Measurements from ENCODE around the gene GSTK1.

The GSTK1 gene

GRCh38 chr7:143280160-143280559, 16.9 kb downstream of the GSTK1 start:
- TF ChIP-seq CTCF (IDR thresholded peaks at IDR 0.05; ENCODE audit: insufficient read depth, low read length, poor library complexity, severe bottlenecking) (no peak), EZH2phosphoT487 (conservative IDR thresholded peaks at IDR 0.05; ENCODE audit: low read length) (no peak)
- H3K9me3 ChIP-seq (ENCODE audit: insufficient read depth, low read length) = no peaks in the 10 kb centered on the region
- no peaks in the 10 kb centered on the region for H3K79me2 ChIP-seq (ENCODE audit: insufficient read depth, low read length)
- no peak overlapping the region for H2AFZ ChIP-seq (ENCODE audit: low read depth, low read length, severe bottlenecking)
- H3K4me3 ChIP-seq (ENCODE audit: insufficient read depth, low read length, poor library complexity, severe bottlenecking) = no peak overlapping the region
- H3K9me2 ChIP-seq (replicated peaks; ENCODE audit: insufficient read depth, low read length) = no peaks in the 10 kb centered on the region
- no peaks in the 10 kb centered on the region for H3K36me3 ChIP-seq (ENCODE audit: low read length)
- no peaks in the 10 kb centered on the region for H3F3A ChIP-seq (ENCODE audit: insufficient read depth)
- H4K20me1 ChIP-seq (ENCODE audit: low read depth, low read length) = no peaks in the 10 kb centered on the region
- no peak overlapping the region for H3K27ac ChIP-seq (ENCODE audit: low read depth, low read length)
- H3K4me2 ChIP-seq (ENCODE audit: low read depth, low read length, poor library complexity, severe bottlenecking) = no peak overlapping the region
- H3K27me3 ChIP-seq (ENCODE audit: low read length) = no peaks in the 10 kb centered on the region
- H3K9ac ChIP-seq (ENCODE audit: low read length) = no peak overlapping the region

- Histone ChIP-seq H3K4me2 (ENCODE audit: low read depth, low read length, poor library complexity, severe bottlenecking) (no peak overlapping the region), H3K27ac (ENCODE audit: low read depth, low read length) (no peak overlapping the region)
Measured at GRCh38 chr7:143280566-143280965, 17.3 kb downstream of the GSTK1 start.

GRCh38 chr7:143281529-143281928, 18.3 kb downstream of the GSTK1 start:
- TF ChIP-seq CTCF (IDR thresholded peaks at IDR 0.05; ENCODE audit: insufficient read depth, low read length, poor library complexity, severe bottlenecking) = no peak
- TF ChIP-seq EZH2phosphoT487 (conservative IDR thresholded peaks at IDR 0.05; ENCODE audit: low read length) = no peak
- H4K20me1 ChIP-seq (ENCODE audit: low read depth, low read length) = no peaks in the 10 kb centered on the region
- no peaks in the 10 kb centered on the region for H3K9me3 ChIP-seq (ENCODE audit: insufficient read depth, low read length)
- no peaks in the 10 kb centered on the region for H3F3A ChIP-seq (ENCODE audit: insufficient read depth)
- no peaks in the 10 kb centered on the region for H3K79me2 ChIP-seq (ENCODE audit: insufficient read depth, low read length)
- H2AFZ ChIP-seq (ENCODE audit: low read depth, low read length, severe bottlenecking) = no peak overlapping the region
- no peaks in the 10 kb centered on the region for H3K36me3 ChIP-seq (ENCODE audit: low read length)
- H3K9me2 ChIP-seq (replicated peaks; ENCODE audit: insufficient read depth, low read length) = no peaks in the 10 kb centered on the region
- no peak overlapping the region for H3K4me2 ChIP-seq (ENCODE audit: low read depth, low read length, poor library complexity, severe bottlenecking)
- H3K9ac ChIP-seq (ENCODE audit: low read length) = no peak overlapping the region
- no peaks in the 10 kb centered on the region for H3K27me3 ChIP-seq (ENCODE audit: low read length)
- H3K4me3 ChIP-seq (ENCODE audit: insufficient read depth, low read length, poor library complexity, severe bottlenecking) = no peak overlapping the region
- no peak overlapping the region for H3K27ac ChIP-seq (ENCODE audit: low read depth, low read length)

More at GRCh38 chr7:143280566-143280965, 17.3 kb downstream of the GSTK1 start:
- H3K27me3 ChIP-seq (ENCODE audit: low read length) = no peaks in the 10 kb centered on the region
- no peak overlapping the region for H2AFZ ChIP-seq (ENCODE audit: low read depth, low read length, severe bottlenecking)
- H3K9me2 ChIP-seq (replicated peaks; ENCODE audit: insufficient read depth, low read length) = no peaks in the 10 kb centered on the region
- H3K4me3 ChIP-seq (ENCODE audit: insufficient read depth, low read length, poor library complexity, severe bottlenecking) = no peak overlapping the region
- no peaks in the 10 kb centered on the region for H3K79me2 ChIP-seq (ENCODE audit: insufficient read depth, low read length)
- H3K9me3 ChIP-seq (ENCODE audit: insufficient read depth, low read length) = no peaks in the 10 kb centered on the region
- no peaks in the 10 kb centered on the region for H4K20me1 ChIP-seq (ENCODE audit: low read depth, low read length)
- TF ChIP-seq CTCF (IDR thresholded peaks at IDR 0.05; ENCODE audit: insufficient read depth, low read length, poor library complexity, severe bottlenecking) (no peak), EZH2phosphoT487 (conservative IDR thresholded peaks at IDR 0.05; ENCODE audit: low read length) (no peak)
- H3F3A ChIP-seq (ENCODE audit: insufficient read depth) = no peaks in the 10 kb centered on the region
- no peaks in the 10 kb centered on the region for H3K36me3 ChIP-seq (ENCODE audit: low read length)
- no peak overlapping the region for H3K9ac ChIP-seq (ENCODE audit: low read length)
